ENCODE measurements around the gene AP4E1.

DNA sequence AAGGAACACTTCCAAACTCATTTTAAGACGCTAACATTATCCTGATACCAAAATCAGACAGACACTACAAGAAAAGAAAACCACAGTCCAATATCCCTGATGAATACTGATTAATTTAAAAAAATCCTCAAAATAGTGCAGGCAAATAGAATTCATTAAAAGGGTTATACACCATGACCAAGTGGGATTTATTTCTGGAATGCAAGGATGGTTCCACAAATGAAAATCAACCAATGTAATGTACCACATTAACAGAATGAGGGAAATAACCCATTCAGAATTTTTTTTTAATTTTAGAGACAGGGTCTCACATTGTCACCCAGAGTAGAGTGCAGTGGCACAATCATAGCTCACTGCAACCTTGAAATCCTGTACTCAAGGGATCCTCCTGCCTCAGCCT is 17.3 kb upstream of the AP4E1 start:
- TF ChIP-seq, protein P1, sequence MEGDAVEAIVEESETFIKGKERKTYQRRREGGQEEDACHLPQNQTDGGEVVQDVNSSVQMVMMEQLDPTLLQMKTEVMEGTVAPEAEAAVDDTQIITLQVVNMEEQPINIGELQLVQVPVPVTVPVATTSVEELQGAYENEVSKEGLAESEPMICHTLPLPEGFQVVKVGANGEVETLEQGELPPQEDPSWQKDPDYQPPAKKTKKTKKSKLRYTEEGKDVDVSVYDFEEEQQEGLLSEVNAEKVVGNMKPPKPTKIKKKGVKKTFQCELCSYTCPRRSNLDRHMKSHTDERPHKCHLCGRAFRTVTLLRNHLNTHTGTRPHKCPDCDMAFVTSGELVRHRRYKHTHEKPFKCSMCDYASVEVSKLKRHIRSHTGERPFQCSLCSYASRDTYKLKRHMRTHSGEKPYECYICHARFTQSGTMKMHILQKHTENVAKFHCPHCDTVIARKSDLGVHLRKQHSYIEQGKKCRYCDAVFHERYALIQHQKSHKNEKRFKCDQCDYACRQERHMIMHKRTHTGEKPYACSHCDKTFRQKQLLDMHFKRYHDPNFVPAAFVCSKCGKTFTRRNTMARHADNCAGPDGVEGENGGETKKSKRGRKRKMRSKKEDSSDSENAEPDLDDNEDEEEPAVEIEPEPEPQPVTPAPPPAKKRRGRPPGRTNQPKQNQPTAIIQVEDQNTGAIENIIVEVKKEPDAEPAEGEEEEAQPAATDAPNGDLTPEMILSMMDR (IDR thresholded peaks at IDR 0.05; ENCODE audit: borderline replicate concordance, extremely low read depth, low read length, poor library complexity, severe bottlenecking): no peak
- TF ChIP-seq EZH2 (IDR thresholded peaks at IDR 0.05; ENCODE audit: borderline replicate concordance, low read depth, low read length, severe bottlenecking): no peak

Data from DND-41 (cell line).